ENCODE measurements around the gene OTX2.

- no peak for TF ChIP-seq CTCF (IDR thresholded peaks at IDR 0.05 in 2 of 3, conservative IDR thresholded peaks at IDR 0.05 in 1 of 3; ENCODE audit: borderline replicate concordance in 1 of 3, insufficient read depth in 1 of 3, low read depth in 2 of 3, low read length in 2 of 3)
- TF ChIP-seq YY1 (IDR thresholded peaks at IDR 0.05; ENCODE audit: extremely low read depth, insufficient replicate concordance, low read depth, low read length): no peak
- no peak for TF ChIP-seq EZH2 (IDR thresholded peaks at IDR 0.05)
Measured at GRCh38 chr14:56807386-56808109, 2.7 kb downstream of the OTX2 start.
